Cardiac fibroblast (primary cell): ENCODE results near the gene OGDHL.

Experiments
- DNase-seq, 2 donors: peaks; one replicate each; pipeline versions ENCODE4 v3.0.0 to v3.0.0-alpha.2; 2010; ENCODE audit warnings: low read depth in 2 of 2
- H3K4me3 ChIP-seq, 2 donors: replicated peaks in 1 of 2; 1 replicate in 1 of 2; 2 replicates in 1 of 2; pipeline ENCODE4 v1.5.1; 2011; ENCODE audit warnings: low read depth in 2 of 2, low read length in 2 of 2, mild to moderate bottlenecking in 2 of 2, moderate library complexity in 1 of 2
- CTCF ChIP-seq: IDR thresholded peaks from one replicate; pipeline ENCODE4 v1.5.1; 2011; ENCODE audit warnings: low read depth, mild to moderate bottlenecking, low read length, inconsistent platforms

OGDHL gene

GRCh38 chr10:49761789-49762565 is at the start of gene OGDHL:
Gene OGDHL, minus strand, starts transcription at chr10:49762323. Its CDS starts 3,731 bp downstream, at chr10:49758592.
- no peak for TF ChIP-seq CTCF
- DNase-seq = peak; percentile 38 to 60
- peak within 1 kb of the TSS; percentile 51 to 58 for H3K4me3 ChIP-seq

GRCh38 chr10:49803988-49804387 is 41.9 kb upstream of the OGDHL start:
- TF ChIP-seq CTCF = no peak
- H3K4me3 ChIP-seq = no peak overlapping the region
- peak in 1 of 2 donors; percentile 3 for DNase-seq

- H3K4me3 ChIP-seq = no peak overlapping the region
- no peak for DNase-seq
- TF ChIP-seq CTCF = no peak
These were observed 36.2 kb upstream of the OGDHL start for GRCh38 chr10:49798275-49798674.

GRCh38 chr10:49791100-49791499 is 29.0 kb upstream of the OGDHL start:
- no peak for TF ChIP-seq CTCF
- no peak for DNase-seq
- H3K4me3 ChIP-seq = no peak overlapping the region

- H3K4me3 ChIP-seq = no peak overlapping the region
- no peak for TF ChIP-seq CTCF
- no peak for DNase-seq
These were observed 22.6 kb upstream of the OGDHL start for GRCh38 chr10:49784681-49785080.

- no peak overlapping the region for H3K4me3 ChIP-seq
- no peak for DNase-seq
- no peak for TF ChIP-seq CTCF
These were observed 21.5 kb upstream of the OGDHL start for GRCh38 chr10:49783645-49784044.

- no peak overlapping the region for H3K4me3 ChIP-seq
- no peak for TF ChIP-seq CTCF
- DNase-seq = peak; percentile 11 to 53
These were observed 19.1 kb upstream of the OGDHL start for GRCh38 chr10:49781247-49781646.
